GM12865 (cell line): ENCODE data around the gene RICTOR.
"Not testable (repeated sequence)": the region's sequence is repeated elsewhere in the genome, so short reads cannot be mapped to it uniquely, and the experiment has no call there.

Experiments
- DNase-seq: peaks from one replicate; pipeline ENCODE4 v3.0.0; 2010; ENCODE audit warnings: low read depth
- H3K4me3 ChIP-seq: 2 replicates; pipeline ENCODE4 v1.5.1; 2011; ENCODE audit warnings: mild to moderate bottlenecking, low read depth, low read length, control low read depth
- TF ChIP-seq, protein P1 (sequence below): IDR thresholded peaks from 2 replicates; pipeline ENCODE4 v1.5.1; 2011; ENCODE audit warnings: low read length, control low read depth, low read depth, inconsistent platforms; ENCODE audit not compliant: insufficient read depth; ENCODE audit errors: missing control alignments

The RICTOR gene

DNA sequence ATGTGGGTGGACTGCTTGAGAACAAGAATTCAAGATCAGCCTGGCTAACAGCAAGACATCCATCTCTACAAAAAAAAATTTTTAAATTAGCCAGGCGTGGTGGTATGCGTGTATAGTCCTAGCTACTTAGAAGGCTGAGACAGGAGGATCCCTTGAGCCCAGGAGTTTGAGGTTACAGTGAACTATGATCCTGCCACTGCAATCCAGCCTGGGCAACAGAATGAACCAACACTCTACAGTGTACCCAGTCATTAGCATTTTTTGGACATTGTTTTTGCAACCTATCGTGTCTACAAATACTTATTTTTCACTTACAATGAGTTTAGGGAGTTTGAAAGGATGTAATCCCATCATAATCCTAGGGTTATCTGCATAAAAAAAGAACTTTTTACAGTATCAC is 22.1 kb downstream of the RICTOR start:
- no peak overlapping the region for H3K4me3 ChIP-seq
- TF ChIP-seq, protein P1, sequence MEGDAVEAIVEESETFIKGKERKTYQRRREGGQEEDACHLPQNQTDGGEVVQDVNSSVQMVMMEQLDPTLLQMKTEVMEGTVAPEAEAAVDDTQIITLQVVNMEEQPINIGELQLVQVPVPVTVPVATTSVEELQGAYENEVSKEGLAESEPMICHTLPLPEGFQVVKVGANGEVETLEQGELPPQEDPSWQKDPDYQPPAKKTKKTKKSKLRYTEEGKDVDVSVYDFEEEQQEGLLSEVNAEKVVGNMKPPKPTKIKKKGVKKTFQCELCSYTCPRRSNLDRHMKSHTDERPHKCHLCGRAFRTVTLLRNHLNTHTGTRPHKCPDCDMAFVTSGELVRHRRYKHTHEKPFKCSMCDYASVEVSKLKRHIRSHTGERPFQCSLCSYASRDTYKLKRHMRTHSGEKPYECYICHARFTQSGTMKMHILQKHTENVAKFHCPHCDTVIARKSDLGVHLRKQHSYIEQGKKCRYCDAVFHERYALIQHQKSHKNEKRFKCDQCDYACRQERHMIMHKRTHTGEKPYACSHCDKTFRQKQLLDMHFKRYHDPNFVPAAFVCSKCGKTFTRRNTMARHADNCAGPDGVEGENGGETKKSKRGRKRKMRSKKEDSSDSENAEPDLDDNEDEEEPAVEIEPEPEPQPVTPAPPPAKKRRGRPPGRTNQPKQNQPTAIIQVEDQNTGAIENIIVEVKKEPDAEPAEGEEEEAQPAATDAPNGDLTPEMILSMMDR, result no peak
- DNase-seq, result no peak

DNA sequence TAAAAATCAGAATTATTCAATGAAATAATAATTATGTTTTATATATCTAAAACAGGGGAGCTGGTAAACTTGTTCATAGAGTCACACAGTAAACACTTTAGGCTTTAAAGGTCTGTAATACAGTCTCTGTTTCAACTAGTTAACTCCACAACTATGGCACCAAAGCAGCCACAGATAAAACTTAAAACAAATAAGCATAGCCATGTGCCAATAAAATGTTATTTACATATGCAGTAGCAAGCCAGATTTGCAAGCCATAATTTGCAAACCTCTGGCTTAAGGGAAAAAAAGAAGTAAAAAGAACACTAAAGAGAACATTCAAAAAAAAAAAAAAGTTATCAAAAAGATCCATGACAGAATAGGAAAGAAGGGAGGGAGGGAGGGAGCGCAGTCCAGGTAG is 24.9 kb downstream of the RICTOR start:
- H3K4me3 ChIP-seq, result no peak overlapping the region
- TF ChIP-seq, protein P1, result no peak
- DNase-seq, result no peak

GRCh38 chr5:39040875-39041274 is 33.3 kb downstream of the RICTOR start:
- no peak overlapping the region for H3K4me3 ChIP-seq
- no peak for DNase-seq
- TF ChIP-seq, protein P1, result no peak

DNA sequence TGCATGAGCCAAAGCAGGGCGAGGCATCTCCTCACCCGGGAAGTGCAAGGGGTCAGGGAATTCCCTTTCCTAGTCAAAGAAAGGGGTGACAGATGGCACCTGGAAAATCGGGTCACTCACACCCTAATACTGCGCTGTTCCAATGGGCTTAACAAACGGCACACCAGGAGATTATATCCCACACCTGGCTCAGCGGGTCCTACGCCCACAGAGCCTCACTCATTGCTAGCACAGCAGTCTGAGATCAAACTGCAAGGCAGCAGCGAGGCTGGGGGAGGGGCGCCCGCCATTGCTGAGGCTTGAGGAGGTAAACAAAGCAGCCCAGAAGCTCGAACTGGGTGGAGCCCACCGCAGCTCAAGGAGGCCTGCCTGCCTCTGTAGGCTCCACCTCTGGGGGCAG is 39.7 kb downstream of the RICTOR start:
- not testable (repeated sequence) for DNase-seq, H3K4me3 ChIP-seq

DNA sequence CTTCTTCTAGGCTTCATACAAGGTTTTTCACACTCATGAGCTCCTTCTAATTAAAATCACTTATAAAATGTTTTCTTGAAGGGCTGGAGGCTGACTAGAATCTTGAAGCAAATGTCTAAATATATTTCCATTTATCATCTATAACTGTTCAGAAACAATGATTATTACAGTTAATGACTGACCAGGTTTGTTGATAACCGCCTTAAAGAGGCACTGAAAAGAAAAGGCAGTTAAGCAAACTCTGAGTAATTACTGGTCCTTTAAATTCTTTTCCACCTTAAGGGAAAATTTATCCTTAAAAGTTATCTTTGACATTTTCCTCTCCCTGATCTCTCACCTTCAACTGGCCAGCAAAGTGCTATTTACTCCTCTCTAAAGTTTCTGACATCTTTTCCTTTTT is 43.2 kb downstream of the RICTOR start:
- H3K4me3 ChIP-seq, result no peak overlapping the region
- DNase-seq, result no peak
- TF ChIP-seq, protein P1, result no peak

- TF ChIP-seq, protein P1, result no peak
- no peak overlapping the region for H3K4me3 ChIP-seq
- peak; percentile 20 for DNase-seq
These were observed 48.7 kb downstream of the RICTOR start for GRCh38 chr5:39025456-39025855.

GRCh38 chr5:39024884-39025283 is 49.3 kb downstream of the RICTOR start:
- no peak overlapping the region for H3K4me3 ChIP-seq
- TF ChIP-seq, protein P1, result no peak
- no peak for DNase-seq
